Bone marrow (tissue), 2 donors: Measurements from ENCODE around the gene YBX2.

Source experiments
- DNase-seq, 2 donors: peaks; one replicate each; lab custom pipeline; 2025; lab: John Stamatoyannopoulos, UW

YBX2 gene

GRCh38 chr17:7296189-7296861 lies 1.9 kb upstream of the YBX2 start:
- peak; percentile 27 to 56 for DNase-seq

- DNase-seq: no peak
Measured at GRCh38 chr17:7295230-7296180, 1.1 kb upstream of the YBX2 start.

- no peak for DNase-seq
Measured at GRCh38 chr17:7293816-7294613, 424 bp downstream of the YBX2 start.

- DNase-seq: no peak
Measured at GRCh38 chr17:7293159-7293558, 1.3 kb downstream of the YBX2 start.

- DNase-seq: no peak
Measured at GRCh38 chr17:7292729-7293128, 1.7 kb downstream of the YBX2 start.

- DNase-seq: no peak
Measured at GRCh38 chr17:7292194-7292593, 2.2 kb downstream of the YBX2 start.

GRCh38 chr17:7290685-7291084 lies 3.8 kb downstream of the YBX2 start:
- DNase-seq: no peak

- no peak for DNase-seq
Measured at GRCh38 chr17:7290166-7290565, 4.3 kb downstream of the YBX2 start.

- no peak for DNase-seq
Measured at GRCh38 chr17:7289256-7290032, 5.0 kb downstream of the YBX2 start.

GRCh38 chr17:7285679-7286078 lies 8.8 kb downstream of the YBX2 start:
- DNase-seq: no peak

GRCh38 chr17:7284911-7285310 lies 9.5 kb downstream of the YBX2 start:
- DNase-seq: no peak

- DNase-seq: no peak
Measured at GRCh38 chr17:7283471-7284216, 10.8 kb downstream of the YBX2 start.

- peak in 1 of 2 donors; percentile 12 for DNase-seq
Measured at GRCh38 chr17:7282752-7283321, 11.6 kb downstream of the YBX2 start.

- no peak for DNase-seq
Measured at GRCh38 chr17:7281953-7282751, 12.3 kb downstream of the YBX2 start.

- DNase-seq: peak; percentile 19 to 65
Measured at GRCh38 chr17:7281074-7281952, 13.1 kb downstream of the YBX2 start, which contains the start of gene SLC2A4. Gene SLC2A4, plus strand, starts transcription at chr17:7281718. Its CDS starts 217 bp downstream, at chr17:7281935.

- peak; percentile 59 to 84 for DNase-seq
Measured at GRCh38 chr17:7280519-7281073, 13.8 kb downstream of the YBX2 start.

GRCh38 chr17:7279448-7279847 lies 15.0 kb downstream of the YBX2 start:
- DNase-seq: no peak

GRCh38 chr17:7266784-7267183 lies 27.7 kb downstream of the YBX2 start:
- DNase-seq: no peak
